Measurements from ENCODE around the gene CCP110.

CCP110 gene

GRCh38 chr16:19484096-19484495, 39.6 kb upstream of the CCP110 start:
- no peak overlapping the region for H3K4me3 ChIP-seq (ENCODE audit: low read depth, low read length)
- peak; percentile 23 for DNase-seq (ENCODE audit: low read depth)
- no peak for TF ChIP-seq CTCF (IDR thresholded peaks at IDR 0.05; ENCODE audit: control insufficient read depth, extremely low read depth, insufficient read depth)

- no peak overlapping the region for H3K4me3 ChIP-seq (ENCODE audit: low read depth, low read length)
- TF ChIP-seq CTCF (IDR thresholded peaks at IDR 0.05; ENCODE audit: control insufficient read depth, extremely low read depth, insufficient read depth), result no peak
- no peak for DNase-seq (ENCODE audit: low read depth)
Observed at GRCh38 chr16:19485611-19486010, 38.1 kb upstream of the CCP110 start.

- H3K4me3 ChIP-seq (ENCODE audit: low read depth, low read length), result no peak overlapping the region
- no peak for TF ChIP-seq CTCF (IDR thresholded peaks at IDR 0.05; ENCODE audit: control insufficient read depth, extremely low read depth, insufficient read depth)
- DNase-seq (ENCODE audit: low read depth), result no peak
Observed at GRCh38 chr16:19486051-19486450, 37.7 kb upstream of the CCP110 start.

- H3K4me3 ChIP-seq (ENCODE audit: low read depth, low read length), result no peak overlapping the region
- TF ChIP-seq CTCF (IDR thresholded peaks at IDR 0.05; ENCODE audit: control insufficient read depth, extremely low read depth, insufficient read depth), result no peak
- DNase-seq (ENCODE audit: low read depth), result no peak
Observed at GRCh38 chr16:19486750-19487325, 36.9 kb upstream of the CCP110 start.

- no peak for TF ChIP-seq CTCF (IDR thresholded peaks at IDR 0.05; ENCODE audit: control insufficient read depth, extremely low read depth, insufficient read depth)
- no peak for DNase-seq (ENCODE audit: low read depth)
- H3K4me3 ChIP-seq (ENCODE audit: low read depth, low read length), result no peak overlapping the region
Observed at GRCh38 chr16:19488213-19488640, 35.5 kb upstream of the CCP110 start.

GRCh38 chr16:19490619-19491018, 33.1 kb upstream of the CCP110 start:
- no peak for DNase-seq (ENCODE audit: low read depth)
- no peak overlapping the region for H3K4me3 ChIP-seq (ENCODE audit: low read depth, low read length)
- TF ChIP-seq CTCF (IDR thresholded peaks at IDR 0.05; ENCODE audit: control insufficient read depth, extremely low read depth, insufficient read depth), result no peak

- no peak for TF ChIP-seq CTCF (IDR thresholded peaks at IDR 0.05; ENCODE audit: control insufficient read depth, extremely low read depth, insufficient read depth)
- H3K4me3 ChIP-seq (ENCODE audit: low read depth, low read length), result no peak overlapping the region
- DNase-seq (ENCODE audit: low read depth), result no peak
Observed at GRCh38 chr16:19497176-19497575, 26.6 kb upstream of the CCP110 start.
